NCI-H2196 (cell line): ENCODE measurements around the gene HBQ1.
A peak's percentile ranks its signal among the peaks of the same experiment; 100 is the strongest.
"Not testable (repeated sequence)": the region's sequence is repeated elsewhere in the genome, so short reads cannot be mapped to it uniquely, and the experiment has no call there.

Experiments
- DNase-seq: peaks from one replicate; lab custom pipeline; 2025; ENCODE audit not compliant: unreplicated experiment; lab: John Stamatoyannopoulos, UW

Gene HBQ1

DNA sequence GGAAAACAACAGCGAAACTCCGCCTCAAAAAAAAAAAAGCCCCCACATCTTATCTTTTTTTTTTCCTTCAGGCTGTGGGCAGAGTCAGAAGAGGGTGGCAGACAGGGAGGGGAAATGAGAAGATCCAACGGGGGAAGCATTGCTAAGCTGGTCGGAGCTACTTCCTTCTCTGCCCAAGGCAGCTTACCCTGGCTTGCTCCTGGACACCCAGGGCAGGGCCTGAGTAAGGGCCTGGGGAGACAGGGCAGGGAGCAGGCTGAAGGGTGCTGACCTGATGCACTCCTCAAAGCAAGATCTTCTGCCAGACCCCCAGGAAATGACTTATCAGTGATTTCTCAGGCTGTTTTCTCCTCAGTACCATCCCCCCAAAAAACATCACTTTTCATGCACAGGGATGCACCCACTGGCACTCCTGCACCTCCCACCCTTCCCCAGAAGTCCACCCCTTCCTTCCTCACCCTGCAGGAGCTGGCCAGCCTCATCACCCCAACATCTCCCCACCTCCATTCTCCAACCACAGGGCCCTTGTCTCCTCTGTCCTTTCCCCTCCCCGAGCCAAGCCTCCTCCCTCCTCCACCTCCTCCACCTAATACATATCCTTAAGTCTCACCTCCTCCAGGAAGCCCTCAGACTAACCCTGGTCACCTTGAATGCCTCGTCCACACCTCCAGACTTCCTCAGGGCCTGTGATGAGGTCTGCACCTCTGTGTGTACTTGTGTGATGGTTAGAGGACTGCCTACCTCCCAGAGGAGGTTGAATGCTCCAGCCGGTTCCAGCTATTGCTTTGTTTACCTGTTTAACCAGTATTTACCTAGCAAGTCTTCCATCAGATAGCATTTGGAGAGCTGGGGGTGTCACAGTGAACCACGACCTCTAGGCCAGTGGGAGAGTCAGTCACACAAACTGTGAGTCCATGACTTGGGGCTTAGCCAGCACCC lies 5.0 kb upstream of the HBQ1 start:
- no peak for DNase-seq

DNA sequence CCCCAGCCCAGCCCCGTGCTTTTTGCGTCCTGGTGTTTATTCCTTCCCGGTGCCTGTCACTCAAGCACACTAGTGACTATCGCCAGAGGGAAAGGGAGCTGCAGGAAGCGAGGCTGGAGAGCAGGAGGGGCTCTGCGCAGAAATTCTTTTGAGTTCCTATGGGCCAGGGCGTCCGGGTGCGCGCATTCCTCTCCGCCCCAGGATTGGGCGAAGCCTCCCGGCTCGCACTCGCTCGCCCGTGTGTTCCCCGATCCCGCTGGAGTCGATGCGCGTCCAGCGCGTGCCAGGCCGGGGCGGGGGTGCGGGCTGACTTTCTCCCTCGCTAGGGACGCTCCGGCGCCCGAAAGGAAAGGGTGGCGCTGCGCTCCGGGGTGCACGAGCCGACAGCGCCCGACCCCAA lies 4.3 kb upstream of the HBQ1 start:
- DNase-seq: not testable (repeated sequence)

DNA sequence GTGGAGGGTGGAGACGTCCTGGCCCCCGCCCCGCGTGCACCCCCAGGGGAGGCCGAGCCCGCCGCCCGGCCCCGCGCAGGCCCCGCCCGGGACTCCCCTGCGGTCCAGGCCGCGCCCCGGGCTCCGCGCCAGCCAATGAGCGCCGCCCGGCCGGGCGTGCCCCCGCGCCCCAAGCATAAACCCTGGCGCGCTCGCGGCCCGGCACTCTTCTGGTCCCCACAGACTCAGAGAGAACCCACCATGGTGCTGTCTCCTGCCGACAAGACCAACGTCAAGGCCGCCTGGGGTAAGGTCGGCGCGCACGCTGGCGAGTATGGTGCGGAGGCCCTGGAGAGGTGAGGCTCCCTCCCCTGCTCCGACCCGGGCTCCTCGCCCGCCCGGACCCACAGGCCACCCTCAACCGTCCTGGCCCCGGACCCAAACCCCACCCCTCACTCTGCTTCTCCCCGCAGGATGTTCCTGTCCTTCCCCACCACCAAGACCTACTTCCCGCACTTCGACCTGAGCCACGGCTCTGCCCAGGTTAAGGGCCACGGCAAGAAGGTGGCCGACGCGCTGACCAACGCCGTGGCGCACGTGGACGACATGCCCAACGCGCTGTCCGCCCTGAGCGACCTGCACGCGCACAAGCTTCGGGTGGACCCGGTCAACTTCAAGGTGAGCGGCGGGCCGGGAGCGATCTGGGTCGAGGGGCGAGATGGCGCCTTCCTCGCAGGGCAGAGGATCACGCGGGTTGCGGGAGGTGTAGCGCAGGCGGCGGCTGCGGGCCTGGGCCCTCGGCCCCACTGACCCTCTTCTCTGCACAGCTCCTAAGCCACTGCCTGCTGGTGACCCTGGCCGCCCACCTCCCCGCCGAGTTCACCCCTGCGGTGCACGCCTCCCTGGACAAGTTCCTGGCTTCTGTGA lies 3.5 kb upstream of the HBQ1 start, which contains the start of gene HBA1:
HBA1 (plus strand) TSS at position 204 of the 906 bp plus-strand sequence; CDS start at position 241, 37 bp downstream.
- DNase-seq: not testable (repeated sequence)

DNA sequence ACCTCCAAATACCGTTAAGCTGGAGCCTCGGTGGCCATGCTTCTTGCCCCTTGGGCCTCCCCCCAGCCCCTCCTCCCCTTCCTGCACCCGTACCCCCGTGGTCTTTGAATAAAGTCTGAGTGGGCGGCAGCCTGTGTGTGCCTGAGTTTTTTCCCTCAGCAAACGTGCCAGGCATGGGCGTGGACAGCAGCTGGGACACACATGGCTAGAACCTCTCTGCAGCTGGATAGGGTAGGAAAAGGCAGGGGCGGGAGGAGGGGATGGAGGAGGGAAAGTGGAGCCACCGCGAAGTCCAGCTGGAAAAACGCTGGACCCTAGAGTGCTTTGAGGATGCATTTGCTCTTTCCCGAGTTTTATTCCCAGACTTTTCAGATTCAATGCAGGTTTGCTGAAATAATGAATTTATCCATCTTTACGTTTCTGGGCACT lies 2.9 kb upstream of the HBQ1 start:
- DNase-seq: no peak

DNA sequence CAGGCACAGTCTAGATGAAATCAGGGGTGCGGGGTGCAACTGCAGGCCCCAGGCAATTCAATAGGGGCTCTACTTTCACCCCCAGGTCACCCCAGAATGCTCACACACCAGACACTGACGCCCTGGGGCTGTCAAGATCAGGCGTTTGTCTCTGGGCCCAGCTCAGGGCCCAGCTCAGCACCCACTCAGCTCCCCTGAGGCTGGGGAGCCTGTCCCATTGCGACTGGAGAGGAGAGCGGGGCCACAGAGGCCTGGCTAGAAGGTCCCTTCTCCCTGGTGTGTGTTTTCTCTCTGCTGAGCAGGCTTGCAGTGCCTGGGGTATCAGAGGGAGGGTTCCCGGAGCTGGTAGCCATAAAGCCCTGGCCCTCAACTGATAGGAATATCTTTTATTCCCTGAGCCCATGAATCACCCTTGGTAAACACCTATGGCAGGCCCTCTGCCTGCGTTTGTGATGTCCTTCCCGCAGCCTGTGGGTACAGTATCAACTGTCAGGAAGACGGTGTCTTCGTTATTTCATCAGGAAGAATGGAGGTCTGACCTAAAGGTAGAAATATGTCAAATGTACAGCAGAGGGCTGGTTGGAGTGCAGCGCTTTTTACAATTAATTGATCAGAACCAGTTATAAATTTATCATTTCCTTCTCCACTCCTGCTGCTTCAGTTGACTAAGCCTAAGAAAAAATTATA lies 2.1 kb upstream of the HBQ1 start:
- no peak for DNase-seq

DNA sequence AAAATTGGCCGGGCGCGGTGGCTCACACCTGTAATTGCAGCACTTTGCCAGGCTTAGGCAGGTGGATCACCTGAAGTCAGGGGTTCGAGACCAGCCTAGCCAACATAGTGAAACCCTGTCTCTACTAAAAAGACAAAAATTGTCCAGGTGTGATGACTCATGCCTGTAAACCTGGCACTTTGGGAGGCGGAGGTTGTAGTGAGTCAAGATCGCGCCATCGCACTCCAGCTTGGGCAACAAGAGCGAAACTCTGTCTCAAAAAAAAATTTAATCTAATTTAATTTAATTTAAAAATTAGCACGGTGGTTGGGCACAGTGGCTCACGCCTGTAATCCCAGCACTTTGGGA lies 1.6 kb upstream of the HBQ1 start:
- no peak for DNase-seq

DNA sequence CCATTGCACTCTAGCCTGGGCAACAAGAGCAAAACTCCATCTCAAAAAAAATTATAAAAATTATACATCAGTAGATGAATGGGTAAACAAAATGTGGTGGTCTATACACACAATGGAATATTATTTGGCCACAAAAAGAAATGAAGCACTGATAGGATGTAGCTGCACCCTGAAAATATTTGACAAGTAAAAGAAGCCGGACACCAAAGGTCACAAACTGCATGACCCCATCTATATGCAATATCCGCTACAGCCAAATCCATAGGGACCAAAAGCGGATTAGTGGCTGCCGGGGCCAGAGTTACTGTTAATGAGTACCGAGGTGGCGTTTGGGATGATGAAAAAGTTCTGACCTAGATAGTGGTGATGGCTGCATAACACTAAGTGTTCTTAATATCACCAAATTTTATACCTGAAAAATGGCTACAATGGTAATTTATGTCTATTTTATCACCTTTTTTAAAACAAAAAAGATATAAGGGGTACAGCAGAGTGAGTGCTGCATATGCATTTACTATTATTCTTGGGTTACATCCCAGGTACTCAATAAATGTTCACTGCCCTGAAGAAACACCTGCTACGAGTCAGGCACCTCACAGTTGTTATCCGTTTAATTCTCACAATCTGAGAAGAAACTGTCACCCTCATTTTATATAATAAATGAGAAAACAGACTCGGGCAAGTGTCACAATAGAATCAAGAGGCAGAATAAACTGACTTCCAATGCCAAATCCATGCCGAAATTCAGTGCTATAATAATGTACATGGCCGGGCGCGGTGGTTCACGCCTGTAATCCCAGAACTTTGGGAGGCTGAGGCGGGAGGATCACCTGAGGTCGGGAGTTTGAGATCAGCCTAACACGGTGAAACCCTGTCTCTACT lies 807 bp upstream of the HBQ1 start:
- DNase-seq: no peak

DNA sequence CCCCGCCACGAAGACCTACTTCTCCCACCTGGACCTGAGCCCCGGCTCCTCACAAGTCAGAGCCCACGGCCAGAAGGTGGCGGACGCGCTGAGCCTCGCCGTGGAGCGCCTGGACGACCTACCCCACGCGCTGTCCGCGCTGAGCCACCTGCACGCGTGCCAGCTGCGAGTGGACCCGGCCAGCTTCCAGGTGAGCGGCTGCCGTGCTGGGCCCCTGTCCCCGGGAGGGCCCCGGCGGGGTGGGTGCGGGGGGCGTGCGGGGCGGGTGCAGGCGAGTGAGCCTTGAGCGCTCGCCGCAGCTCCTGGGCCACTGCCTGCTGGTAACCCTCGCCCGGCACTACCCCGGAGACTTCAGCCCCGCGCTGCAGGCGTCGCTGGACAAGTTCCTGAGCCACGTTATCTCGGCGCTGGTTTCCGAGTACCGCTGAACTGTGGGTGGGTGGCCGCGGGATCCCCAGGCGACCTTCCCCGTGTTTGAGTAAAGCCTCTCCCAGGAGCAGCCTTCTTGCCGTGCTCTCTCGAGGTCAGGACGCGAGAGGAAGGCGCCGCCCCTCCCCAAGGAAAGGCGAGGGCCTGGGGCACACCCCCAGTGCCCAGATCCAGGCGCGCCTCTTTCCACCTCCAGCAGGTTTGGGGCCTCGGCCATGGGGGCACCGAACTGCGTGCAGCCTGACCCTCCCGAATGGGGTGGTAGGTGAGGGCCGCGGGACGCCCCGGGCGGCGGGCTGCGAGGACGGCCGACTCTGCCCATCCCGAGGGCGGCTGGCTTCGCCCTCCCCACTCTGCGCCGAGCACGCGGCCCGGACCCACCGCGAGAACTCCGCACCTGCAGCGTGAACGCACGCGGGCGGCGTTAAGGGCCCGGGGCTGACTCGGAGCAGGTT lies 664 bp downstream of the HBQ1 start:
- peak; percentile 90 for DNase-seq

DNA sequence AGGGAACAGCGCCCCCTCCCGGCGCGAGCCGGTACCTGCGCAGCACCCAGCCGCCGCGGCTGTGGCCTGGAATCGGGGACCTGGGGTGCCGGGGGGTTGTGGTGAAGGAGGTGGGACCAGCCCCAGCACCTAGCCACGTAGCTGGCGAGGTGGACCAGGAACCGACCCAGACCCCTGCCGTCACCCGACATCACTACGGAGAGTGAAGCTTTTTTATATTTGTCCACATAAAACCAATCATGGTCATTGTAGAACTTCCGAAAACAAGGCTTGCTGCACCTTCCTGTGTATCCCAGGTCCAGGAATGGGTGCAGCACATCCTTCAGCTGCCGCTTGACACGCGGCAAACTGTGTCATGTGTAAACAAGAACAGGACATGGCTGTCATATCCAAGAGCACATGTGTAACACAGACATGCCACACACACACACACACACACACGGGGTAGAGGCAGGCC lies 1.3 kb downstream of the HBQ1 start:
- no peak for DNase-seq

DNA sequence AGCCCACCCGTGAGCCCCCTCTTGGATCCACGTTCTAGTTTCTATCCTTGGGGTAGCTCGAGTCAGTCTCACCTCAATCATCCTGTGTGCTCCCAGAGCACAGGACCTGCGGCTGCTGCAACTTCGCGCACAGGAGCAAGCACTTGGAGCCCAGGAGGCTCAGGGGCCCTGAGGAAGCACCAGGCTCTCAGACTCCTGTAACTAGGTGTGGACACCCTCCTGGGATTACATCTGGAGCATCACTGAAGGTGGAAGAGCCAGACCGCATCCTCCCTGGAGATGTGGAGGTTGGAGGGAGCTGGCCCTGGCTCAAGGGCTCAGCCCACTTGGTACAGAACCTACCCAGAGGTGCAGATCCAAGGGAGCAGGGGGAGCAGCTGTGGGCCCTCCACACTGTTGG lies 2.7 kb downstream of the HBQ1 start:
- no peak for DNase-seq

DNA sequence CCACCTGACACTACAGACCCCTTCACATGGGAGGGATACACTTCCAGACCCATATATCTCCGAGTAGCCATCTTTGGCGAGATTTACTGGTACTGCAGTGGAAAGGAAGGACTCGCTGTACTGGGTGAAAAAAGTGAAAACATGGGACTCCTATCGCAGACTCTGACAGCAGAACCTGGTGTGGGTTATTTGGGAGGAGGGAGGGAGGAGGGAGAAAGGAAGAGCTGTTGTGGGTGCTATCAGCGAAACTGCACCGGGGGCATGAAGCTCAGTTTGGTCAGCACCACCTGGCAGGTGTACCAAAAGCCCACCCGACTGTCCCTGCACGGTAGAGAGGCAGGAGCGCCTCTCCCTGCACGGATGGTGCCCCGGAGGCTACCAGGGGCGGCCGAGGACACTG lies 5.0 kb downstream of the HBQ1 start:
- DNase-seq: no peak

DNA sequence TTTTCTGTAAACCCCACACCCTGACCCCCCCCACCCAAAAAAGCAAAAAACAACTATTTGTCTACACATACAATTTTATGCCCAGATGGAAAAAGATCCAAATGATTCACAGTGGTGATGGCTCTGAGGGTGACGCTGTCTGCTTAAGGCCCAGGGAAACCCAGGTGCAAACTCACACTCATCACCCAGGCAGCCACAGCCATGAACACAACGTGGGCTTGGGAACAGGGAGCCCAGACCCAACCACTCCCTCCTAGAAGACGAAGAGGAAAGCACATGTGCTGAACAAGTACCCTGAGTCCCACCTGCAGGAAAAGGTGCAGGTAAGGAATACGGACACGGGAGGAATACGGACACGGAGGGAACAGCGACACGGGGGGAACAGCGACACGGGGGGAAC lies 5.4 kb downstream of the HBQ1 start:
- DNase-seq: no peak

DNA sequence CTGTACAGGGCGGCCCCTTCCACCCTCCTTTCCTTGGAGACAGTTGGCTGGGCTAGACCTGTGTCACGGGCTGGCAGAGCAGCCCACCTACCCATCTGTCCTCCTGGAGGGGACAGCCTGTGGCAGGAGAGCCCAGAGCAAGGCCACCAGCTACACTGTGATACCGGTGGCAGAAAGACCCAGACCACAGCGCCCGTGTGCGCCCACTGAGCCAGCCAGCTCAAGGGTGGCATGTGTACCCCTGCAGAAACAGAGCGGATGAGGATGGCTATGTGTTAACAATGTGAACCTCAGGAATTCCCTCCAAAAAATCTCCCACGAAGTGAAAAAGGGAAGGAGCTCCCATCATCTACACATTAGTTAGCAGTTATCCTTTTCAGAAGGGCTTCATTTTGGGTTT lies 7.1 kb downstream of the HBQ1 start:
- no peak for DNase-seq

DNA sequence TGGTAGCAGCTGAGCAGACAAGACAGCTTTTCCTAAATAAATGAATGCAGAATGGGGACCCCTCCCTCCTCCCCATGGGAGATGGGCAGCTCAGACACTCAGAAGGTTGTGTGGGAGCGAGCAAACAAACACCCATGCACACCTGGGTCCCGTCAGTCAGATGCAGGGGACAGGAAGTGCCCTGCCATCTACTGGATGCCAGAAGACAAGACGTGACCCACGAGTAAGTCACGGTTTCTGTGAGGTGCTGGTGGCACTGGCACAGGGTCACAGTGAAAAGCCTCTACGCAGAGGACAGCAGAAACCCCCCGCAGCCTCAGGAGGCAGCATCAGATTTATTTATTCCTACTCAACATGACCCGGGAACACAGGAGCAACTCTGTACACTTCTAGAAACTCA lies 8.4 kb downstream of the HBQ1 start:
- DNase-seq: no peak

DNA sequence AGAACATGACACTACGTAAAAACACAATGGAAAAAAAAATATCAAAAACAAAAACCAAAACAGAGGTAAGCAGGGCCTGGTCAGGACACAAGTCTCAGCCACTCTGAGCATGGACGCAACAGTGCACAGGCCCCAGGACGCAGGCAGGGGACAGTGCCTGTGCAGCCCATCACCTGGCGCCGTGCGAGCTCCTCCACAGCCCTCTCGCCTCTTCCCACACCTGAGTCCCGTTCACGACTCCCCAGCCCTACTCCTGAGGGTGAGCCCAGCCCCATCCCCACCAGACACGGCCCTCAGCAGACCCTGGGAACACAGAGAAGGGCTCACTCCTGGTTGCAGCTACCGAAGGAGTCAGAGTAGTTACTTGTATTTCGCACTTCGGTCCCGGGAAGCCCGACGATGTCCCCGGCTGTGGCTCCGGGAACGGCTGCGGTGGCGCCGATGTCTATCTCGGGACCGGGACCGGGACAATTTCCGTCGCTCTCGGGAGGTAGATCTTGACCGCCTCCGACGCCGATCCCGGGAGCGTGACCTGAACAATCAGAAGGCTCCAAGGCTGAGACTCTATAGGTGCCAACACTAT lies 9.4 kb downstream of the HBQ1 start:
- no peak for DNase-seq

DNA sequence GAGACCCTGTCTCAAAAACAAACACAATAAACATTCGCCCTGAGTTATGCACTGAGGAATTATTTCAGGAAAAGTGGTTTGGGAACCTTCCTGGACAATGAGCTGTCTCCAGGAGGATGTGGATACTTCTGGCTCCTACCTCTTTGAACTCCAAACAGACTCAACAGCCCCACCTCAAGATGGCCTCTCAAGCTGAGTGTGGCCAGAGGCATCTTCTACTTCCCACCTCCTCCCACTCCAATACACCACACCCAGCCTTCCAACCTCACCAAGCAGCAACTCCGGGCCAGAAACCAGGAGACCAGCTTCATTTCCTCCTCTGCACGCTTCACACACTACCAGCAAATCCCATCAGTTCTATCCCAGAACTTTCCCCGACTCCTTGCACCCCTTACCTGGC lies 11.6 kb downstream of the HBQ1 start:
- DNase-seq: no peak

DNA sequence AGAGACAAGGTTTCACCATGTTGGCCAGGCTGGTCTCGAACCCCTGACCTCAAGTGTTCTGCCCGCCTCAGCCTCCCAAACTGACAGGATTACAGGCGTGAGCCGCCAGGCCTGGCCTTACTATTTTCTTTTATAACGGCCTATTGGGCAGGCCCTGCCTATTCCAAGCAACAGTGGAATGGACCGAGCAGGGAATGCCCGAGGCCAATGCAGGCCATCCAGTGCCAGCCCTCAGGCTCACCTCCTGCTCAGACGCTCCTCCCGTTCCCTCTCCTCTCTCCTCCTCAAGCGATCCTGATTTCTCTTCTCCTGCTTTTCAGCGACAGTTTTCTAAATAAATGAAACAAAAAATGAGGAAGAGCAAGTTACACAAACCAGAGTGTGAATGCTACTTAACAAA lies 12.4 kb downstream of the HBQ1 start:
- DNase-seq: no peak

DNA sequence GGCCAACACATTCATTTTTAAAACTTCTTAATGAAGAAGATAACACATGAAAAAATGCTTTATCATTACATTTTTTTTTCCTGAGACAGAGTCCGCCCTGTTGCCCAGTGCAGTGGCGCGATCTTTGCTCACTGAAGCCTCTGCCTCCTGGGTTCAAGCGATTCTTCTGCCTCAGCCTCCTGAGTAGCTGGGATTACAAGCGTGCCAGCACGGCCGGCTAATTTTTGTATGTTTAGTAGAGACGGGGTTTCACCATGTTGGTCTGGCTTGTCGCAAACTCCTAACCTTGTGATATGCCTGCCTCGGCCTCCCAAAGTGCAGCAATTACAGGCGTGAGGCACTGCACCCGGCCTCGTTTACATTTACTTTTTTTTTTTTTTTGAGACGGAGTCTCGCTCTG lies 13.2 kb downstream of the HBQ1 start:
- no peak for DNase-seq

DNA sequence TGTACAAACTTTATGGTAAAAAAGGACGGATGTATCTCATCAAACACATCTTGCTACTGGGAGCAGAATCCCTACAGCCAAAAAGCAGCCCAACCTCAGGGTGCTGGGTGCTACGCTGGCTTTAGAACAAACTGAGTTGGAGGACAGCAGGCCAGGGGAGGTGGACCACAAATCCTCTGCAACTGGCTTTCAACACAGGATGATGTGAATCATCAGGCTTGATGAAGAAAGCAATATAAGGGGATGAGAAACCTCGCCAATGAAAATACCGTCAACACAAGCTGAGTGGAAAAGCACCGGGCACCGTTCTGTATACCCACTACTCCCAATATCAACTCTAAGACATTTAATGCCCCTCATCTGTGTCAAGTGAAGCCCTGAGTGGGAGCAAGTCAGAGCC lies 14.3 kb downstream of the HBQ1 start:
- no peak for DNase-seq
